Liver (tissue), 3 donors: ENCODE results near the gene FRMD4A.

Experiments
- CTCF ChIP-seq: fragments of 150-350 bp; IDR thresholded peaks from 2 replicates; pipeline ENCODE4 v1.5.1; 2017; ENCODE audit warnings: improper control_type of control experiment, low read depth, low read length; ENCODE audit not compliant: missing input control
- EGR1 ChIP-seq, 2 donors: IDR thresholded peaks; 2 replicates each; pipeline ENCODE4 v1.6.1; 2016 to 2018; ENCODE audit warnings: antibody characterized with exemption in 2 of 2, low read depth in 2 of 2
- MAX ChIP-seq: IDR thresholded peaks from 2 replicates; pipeline ENCODE4 v1.6.1; 2016; ENCODE audit warnings: antibody characterized with exemption
- RAD21 ChIP-seq, 2 donors: IDR thresholded peaks; 2 replicates each; pipeline ENCODE4 v1.6.1; 2016; ENCODE audit warnings: antibody characterized with exemption in 2 of 2, mild to moderate bottlenecking in 2 of 2
- SP1 ChIP-seq: IDR thresholded peaks from 2 replicates; pipeline ENCODE4 v1.6.1; 2018; ENCODE audit warnings: antibody characterized with exemption, mild to moderate bottlenecking
- YY1 ChIP-seq: IDR thresholded peaks from 2 replicates; pipeline ENCODE4 v1.6.1; 2016; ENCODE audit warnings: antibody characterized with exemption, mild to moderate bottlenecking
- ZBTB33 ChIP-seq: IDR thresholded peaks from 2 replicates; pipeline ENCODE4 v1.6.1; 2016; ENCODE audit warnings: antibody characterized with exemption
- donor health status: healthy.
- donor health status: healthy.

GRCh38 chr10:14068601-14069250 lies 262.0 kb downstream of the FRMD4A start:
- TF ChIP-seq CTCF (no peak), ZBTB33 (no peak), RAD21 (IDR thresholded peaks at IDR 0.05) (no peak), SP1 (no peak), MAX (no peak), YY1 (no peak), EGR1 (IDR thresholded peaks at IDR 0.05; ENCODE audit: low read depth in 2 of 2) (no peak)
